NCI-H345 treated with DMSO at 0.1 percent for 48 hours (cell line): Measurements from ENCODE around the gene NAPA.
"Not testable (repeated sequence)": the region's sequence is repeated elsewhere in the genome, so short reads cannot be mapped to it uniquely, and the experiment has no call there.

Experiments used
- DNase-seq: peaks from one replicate; lab custom pipeline; 2025; ENCODE audit not compliant: unreplicated experiment; lab: John Stamatoyannopoulos, UW

NAPA gene

DNA sequence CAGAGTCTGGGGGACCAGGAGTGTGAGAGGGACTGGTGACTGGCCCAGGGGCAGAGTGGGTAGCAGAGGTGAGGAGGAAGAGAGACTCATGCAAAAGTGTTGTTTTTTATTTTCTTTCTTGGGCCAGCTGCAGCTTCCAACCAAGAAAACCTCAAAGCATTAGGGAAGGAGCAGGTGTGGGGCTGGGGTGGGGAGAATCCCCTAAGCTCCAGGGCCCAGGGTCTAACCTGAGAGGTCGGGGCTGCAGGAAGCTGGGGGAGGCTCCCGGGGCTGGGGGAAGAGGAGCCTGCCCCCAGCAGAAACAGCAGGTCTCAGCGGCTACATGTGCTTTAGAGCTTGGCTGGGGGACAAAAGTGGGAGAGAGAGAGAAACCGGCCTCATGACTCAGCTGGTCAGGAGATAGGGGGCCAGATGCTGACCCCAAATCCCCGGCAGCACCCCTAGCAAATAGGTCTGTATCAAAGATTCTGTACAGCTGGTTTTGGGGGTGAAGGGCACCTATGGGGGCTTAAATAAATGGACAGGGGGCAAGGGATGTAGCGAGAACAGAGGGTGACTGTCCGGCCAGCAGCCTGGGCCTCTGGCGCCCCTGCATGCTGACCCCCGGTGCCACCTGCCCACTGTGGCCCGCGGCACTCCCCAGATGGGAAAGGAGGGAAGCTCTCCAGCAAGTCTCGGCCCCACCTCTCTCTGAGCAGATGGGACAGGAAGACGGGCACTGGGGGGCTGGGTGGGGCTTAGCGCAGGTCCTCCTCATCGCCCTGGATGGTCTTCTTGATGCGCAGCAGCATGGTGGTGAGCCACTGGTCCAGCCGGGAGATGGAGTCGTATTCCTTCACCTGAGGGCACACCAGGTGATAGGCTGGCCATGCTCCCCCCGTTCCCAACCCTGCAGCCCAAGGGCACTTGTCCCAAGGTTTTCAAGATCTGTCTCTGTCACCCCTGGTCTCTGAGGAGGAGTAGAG is 27.0 kb downstream of the NAPA start:
- no peak for DNase-seq

DNA sequence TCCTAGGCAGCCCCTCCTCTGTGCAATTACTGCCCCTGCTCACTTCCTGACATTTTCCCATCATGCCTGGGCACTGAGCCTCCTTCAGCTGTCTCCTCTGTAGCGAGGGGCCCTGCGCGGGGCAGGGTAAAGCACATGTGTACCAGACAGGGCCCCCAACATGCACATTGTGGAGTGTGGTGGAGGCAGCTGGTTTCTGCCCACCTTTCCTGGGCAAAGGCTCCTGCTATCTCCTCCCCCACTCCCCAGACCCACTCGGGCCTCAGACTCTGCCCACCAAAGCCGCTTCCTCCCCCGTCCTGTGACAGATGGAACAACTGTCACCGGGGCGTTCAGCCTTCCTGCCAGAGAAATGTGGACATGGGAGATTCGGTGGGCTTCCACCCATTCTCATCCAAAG is 28.0 kb downstream of the NAPA start:
- DNase-seq, result no peak

- not testable (repeated sequence) for DNase-seq
These were observed 28.6 kb downstream of the NAPA start for GRCh38 chr19:47486220-47486619.

DNA sequence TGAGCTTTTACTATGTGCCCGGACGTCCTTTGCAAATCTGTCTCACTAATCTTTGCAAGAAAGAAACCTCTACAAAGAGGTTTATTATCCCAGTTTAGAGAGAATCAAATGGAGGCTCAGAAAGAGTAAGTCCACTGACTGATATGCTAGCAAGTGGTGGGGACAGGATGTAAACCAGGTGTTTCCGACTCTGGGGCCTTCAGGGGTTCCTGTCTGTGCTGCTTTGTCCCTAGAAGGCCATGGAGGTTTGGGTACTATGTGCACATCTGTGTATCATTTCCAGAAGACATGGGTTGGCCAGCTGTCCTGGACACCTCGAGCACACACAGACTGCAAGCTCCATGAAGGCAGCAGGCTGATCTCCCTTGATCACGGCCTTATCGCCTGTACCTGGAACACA is 29.7 kb downstream of the NAPA start:
- DNase-seq, result no peak

DNA sequence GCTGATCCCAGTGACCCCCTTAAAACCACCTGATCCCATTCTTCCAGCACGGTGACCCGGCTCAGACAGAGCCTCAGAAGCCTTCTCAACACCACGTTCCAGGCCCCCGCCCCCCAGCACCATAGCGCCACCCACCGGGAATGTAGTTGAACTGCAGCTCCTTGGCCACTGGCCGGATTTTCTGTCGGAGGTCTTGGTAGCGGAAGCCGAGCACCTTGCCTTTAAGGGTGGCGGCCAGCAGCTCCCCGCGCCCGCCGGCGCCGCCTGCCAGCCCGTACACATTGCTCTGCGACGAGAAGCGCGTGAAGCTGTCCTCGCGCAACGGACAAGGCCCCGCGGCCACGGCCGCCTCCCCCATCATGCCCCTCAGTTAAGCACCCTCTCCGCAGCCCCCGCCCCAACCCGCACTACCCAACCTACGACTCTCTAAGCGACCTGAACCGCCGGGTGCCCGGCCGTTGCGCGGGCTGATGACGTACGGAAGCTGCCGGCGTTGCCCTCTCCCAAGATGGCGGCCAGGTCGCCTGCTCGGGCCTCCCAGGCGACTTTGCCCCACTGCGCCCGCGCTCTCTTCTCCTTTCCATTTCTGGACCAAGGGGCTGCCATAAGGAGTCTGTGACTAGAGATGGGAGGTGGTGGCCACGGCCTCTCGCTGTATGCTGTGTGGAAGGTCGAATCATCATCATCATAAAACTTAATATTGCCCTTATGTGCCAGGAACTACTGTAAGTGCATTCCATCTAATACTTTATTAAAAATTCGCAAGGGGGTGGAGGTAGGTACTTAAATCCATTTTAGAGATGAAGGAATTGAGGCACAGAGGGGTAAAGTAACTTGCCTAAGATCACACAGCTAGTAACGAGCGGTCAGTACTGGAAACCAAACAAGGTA is 30.8 kb downstream of the NAPA start, which contains the start of gene KPTN:
Gene KPTN, minus strand, starts transcription at position 420 of the 891 bp plus-strand sequence. Its CDS starts 59 bp downstream, at position 361.
- peak; percentile 48 for DNase-seq

GRCh38 chr19:47483200-47483599 is 31.7 kb downstream of the NAPA start:
- no peak for DNase-seq

- DNase-seq, result no peak
These were observed 33.3 kb downstream of the NAPA start for GRCh38 chr19:47481460-47482052.

- no peak for DNase-seq
These were observed 34.2 kb downstream of the NAPA start for GRCh38 chr19:47480658-47481057.

GRCh38 chr19:47479701-47480503 is 35.0 kb downstream of the NAPA start:
- no peak for DNase-seq

- DNase-seq, result no peak
These were observed 38.4 kb downstream of the NAPA start for GRCh38 chr19:47476438-47476972.

DNA sequence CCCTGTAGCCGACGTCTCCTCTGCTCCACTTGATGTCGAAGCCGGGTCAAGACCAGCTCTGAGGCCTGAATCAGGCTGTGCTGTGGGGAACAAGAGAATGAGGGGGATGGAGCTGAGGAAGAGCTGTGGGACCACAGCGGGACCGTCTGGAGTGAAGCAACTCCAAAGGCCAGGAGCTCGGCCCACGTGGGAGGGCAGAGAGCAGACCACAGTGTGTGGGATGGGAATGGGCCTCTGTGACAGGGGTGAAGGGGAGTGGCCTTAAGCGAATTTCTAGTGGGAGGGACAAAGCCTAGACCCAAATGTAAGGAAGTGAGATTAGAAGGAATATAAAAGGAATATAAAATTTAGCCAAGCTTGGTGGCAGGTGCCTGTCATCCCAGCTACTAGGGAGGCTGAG is 39.4 kb downstream of the NAPA start:
- DNase-seq, result no peak

DNA sequence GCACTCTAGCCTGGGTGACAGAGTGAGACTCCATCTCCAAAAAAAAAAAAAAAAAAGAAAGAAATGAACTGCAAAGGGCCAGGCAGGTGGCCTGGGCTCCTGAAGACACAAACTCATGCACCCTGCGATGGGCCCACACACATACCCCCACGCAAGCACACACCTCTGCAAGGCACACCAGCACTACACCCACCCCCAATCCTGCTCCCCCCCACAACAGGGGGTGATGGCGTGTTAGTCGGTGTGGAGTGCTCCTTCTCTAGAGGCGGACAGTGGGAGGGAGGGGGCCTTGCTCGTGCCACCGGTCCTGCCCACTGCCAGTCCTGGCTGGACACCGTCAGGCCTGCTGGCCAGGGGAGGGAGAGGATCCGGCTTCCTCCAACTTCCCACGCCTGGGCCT is 41.5 kb downstream of the NAPA start:
- DNase-seq, result no peak

- DNase-seq, result no peak
These were observed 43.0 kb downstream of the NAPA start, which contains the start of gene SLC8A2 for GRCh38 chr19:47471733-47472457. SLC8A2 (minus strand) TSS chr19:47471893; CDS start chr19:47466403, 5,490 bp downstream.

- no peak for DNase-seq
These were observed 43.5 kb downstream of the NAPA start for GRCh38 chr19:47471381-47471732.

- DNase-seq, result no peak
These were observed 44.2 kb downstream of the NAPA start for GRCh38 chr19:47470447-47471195.

GRCh38 chr19:47469719-47470118 is 45.1 kb downstream of the NAPA start:
- no peak for DNase-seq

- DNase-seq, result no peak
These were observed 45.5 kb downstream of the NAPA start for GRCh38 chr19:47469363-47469700.

DNA sequence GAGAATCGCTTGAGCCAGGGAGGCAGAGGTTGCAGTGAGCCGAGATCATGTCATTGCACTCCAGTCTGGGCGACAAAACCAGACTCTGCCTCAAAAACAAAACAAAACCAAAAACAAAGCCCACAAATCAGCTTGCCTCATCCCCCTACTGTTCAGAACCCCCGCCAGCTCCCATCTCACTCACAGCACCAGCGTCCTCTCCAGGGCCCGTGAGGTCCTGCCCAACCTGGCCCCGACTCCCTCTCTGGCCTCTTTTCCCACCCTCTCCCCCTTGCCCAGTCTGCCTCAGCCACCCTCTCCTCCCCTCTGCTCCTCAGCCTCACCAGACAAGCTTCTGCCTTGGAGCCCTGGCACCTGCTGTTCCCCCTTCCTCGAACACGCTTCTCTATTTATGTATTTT is 46.9 kb downstream of the NAPA start:
- DNase-seq, result no peak

DNA sequence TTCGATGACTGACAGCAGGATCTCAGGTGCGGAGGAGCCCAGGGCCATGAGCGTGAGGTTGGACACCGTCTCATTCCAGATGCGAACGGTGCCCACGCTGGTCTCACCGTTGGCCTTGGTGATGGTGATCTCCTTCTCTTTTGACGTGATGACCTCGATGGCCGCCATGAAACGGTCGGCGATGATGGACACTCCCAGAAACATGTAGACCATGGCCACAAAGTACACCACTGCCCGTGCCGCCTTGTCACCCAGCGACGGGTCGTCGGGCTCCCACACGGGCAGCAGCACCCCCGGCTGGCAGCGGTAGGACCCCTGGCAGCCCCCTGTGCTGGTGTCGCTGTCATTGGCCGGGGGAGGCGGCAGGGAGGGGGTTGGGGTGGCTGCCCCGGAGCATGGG is 48.9 kb downstream of the NAPA start:
- no peak for DNase-seq
